HG02943 (cell line): Measurements from ENCODE around the gene TUBB1.

ENCODE experiments used
- ATAC-seq: cut with Tn5 transposase; IDR thresholded peaks from one replicate; pipeline ENCODE4 v1.9.1; 2021; ENCODE audit warnings: mild to moderate bottlenecking, low read depth, moderate library complexity; ENCODE audit not compliant: unreplicated experiment

The TUBB1 gene

GRCh38 chr20:59016795-59017492 is 2.3 kb upstream of the TUBB1 start:
- ATAC-seq = no peak

GRCh38 chr20:59017493-59018231 is 1.6 kb upstream of the TUBB1 start:
- ATAC-seq = no peak

- no peak for ATAC-seq
These were observed 412 bp upstream of the TUBB1 start for GRCh38 chr20:59018817-59019216.

GRCh38 chr20:59020938-59021551 is 1.8 kb downstream of the TUBB1 start:
- ATAC-seq = no peak

GRCh38 chr20:59022754-59023153 is 3.5 kb downstream of the TUBB1 start:
- ATAC-seq = no peak

- no peak for ATAC-seq
These were observed 4.4 kb downstream of the TUBB1 start for GRCh38 chr20:59023616-59024015.

GRCh38 chr20:59024111-59024530 is 4.9 kb downstream of the TUBB1 start:
- no peak for ATAC-seq

GRCh38 chr20:59025086-59025485 is 5.9 kb downstream of the TUBB1 start:
- ATAC-seq = no peak

GRCh38 chr20:59025511-59025910 is 6.3 kb downstream of the TUBB1 start:
- ATAC-seq = no peak

GRCh38 chr20:59026904-59027740 is 7.9 kb downstream of the TUBB1 start:
- no peak for ATAC-seq

GRCh38 chr20:59027741-59028320 is 8.6 kb downstream of the TUBB1 start:
- ATAC-seq = no peak

- ATAC-seq = no peak
These were observed 9.6 kb downstream of the TUBB1 start for GRCh38 chr20:59028812-59029211.

- ATAC-seq = no peak
These were observed 11.8 kb downstream of the TUBB1 start for GRCh38 chr20:59030911-59031563.

GRCh38 chr20:59031564-59032022 is 12.4 kb downstream of the TUBB1 start:
- ATAC-seq = no peak

- ATAC-seq = peak; percentile 91
These were observed 12.9 kb downstream of the TUBB1 start, which contains the start of gene ATP5F1E for GRCh38 chr20:59032023-59032712. Gene ATP5F1E, minus strand, starts transcription at chr20:59032335. Its CDS starts 84 bp downstream, at chr20:59032251.

- peak; percentile 34 for ATAC-seq
These were observed 13.5 kb downstream of the TUBB1 start for GRCh38 chr20:59032713-59033059.

GRCh38 chr20:59033093-59033492 is 13.9 kb downstream of the TUBB1 start:
- ATAC-seq = no peak

GRCh38 chr20:59033616-59034165 is 14.5 kb downstream of the TUBB1 start:
- ATAC-seq = no peak

GRCh38 chr20:59035381-59035780 is 16.2 kb downstream of the TUBB1 start:
- no peak for ATAC-seq
